HepG2 (cell line): ENCODE measurements around the gene TRIM15.

Experiments
- SMC3 ChIP-seq: IDR thresholded peaks from 2 replicates; pipeline ENCODE4 v1.6.1; 2011; ENCODE audit warnings: low read length, improper control_type of control experiment
- ZNF263 ChIP-seq: sonication (generic); formaldehyde crosslinking; IDR thresholded peaks from 2 replicates; pipeline ENCODE4 v1.4.0; 2020; ENCODE audit warnings: missing genetic modification reagents

DNA sequence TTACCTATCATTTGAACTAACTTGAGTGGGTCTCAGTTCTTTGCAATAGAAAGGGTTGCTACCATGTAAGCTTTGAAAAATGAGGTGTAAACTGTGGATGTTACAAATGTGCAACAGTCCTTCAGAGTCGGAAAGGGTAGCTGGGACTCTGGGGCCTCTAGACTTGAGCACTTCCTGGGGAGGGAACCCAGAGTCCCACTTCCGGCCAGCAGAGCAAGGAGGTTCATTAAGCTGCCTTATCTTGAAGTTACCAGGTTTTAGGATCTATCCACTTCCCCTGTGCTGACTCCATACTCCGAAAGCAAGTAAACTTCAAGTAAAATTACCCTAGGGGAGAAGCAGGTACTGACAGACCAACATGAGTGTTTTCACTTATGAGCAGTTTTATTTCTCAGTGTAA is 11.8 kb upstream of the TRIM15 start:
- no peak for TF ChIP-seq ZNF263 (CRISPR knock-in tag)
- TF ChIP-seq SMC3: no peak
